Right lung (tissue), 10 donors: Measurements from ENCODE around the gene ASNS. TPM values are rescaled to one million over a fixed set of nuclear protein-coding genes. Genes with fewer than 3 reads are reported as not detected.
"Not testable (repeated sequence)": the region's sequence is repeated elsewhere in the genome, so short reads cannot be mapped to it uniquely, and the experiment has no call there.

Source experiments
- DNase-seq, 2 donors: peaks; one replicate each; pipeline ENCODE4 v3.0.0-alpha.2; 2013
- long read RNA-seq, 8 donors: transcript quantifications; one replicate each; lab custom pipeline, GENCODE V29; 2026
- polyA plus RNA-seq, 5 donors: library from polyadenylated mRNA; unstranded; fragments of 120-200 nt; gene quantifications; one replicate each; pipeline versions ENCODE4 v1.2.1 to v1.2.3, GENCODE V29; 2013; ENCODE audit warnings: inconsistent platforms in 1 of 5, low replicate concordance in 1 of 5; ENCODE audit not compliant: insufficient read length in 5 of 5, insufficient read depth in 1 of 5

Gene ASNS, protein sequence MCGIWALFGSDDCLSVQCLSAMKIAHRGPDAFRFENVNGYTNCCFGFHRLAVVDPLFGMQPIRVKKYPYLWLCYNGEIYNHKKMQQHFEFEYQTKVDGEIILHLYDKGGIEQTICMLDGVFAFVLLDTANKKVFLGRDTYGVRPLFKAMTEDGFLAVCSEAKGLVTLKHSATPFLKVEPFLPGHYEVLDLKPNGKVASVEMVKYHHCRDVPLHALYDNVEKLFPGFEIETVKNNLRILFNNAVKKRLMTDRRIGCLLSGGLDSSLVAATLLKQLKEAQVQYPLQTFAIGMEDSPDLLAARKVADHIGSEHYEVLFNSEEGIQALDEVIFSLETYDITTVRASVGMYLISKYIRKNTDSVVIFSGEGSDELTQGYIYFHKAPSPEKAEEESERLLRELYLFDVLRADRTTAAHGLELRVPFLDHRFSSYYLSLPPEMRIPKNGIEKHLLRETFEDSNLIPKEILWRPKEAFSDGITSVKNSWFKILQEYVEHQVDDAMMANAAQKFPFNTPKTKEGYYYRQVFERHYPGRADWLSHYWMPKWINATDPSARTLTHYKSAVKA
- polyA plus RNA-seq: 10 to 100 TPM; 32.0 to 44.5 (median 38.9) TPM
- long read RNA-seq, donor 1, partial matches to known transcripts: 0 of 3 reads
- long read RNA-seq, donor 1, other reads (novel, unspliced or antisense): 0 of 3 reads
- long read RNA-seq, donor 2: 0 reads
- long read RNA-seq, donor 3, partial matches to known transcripts: 0 of 2 reads
- long read RNA-seq, donor 3, other reads (novel, unspliced or antisense): 0 of 2 reads
- long read RNA-seq, donor 4, partial matches to known transcripts: 0 of 3 reads
- long read RNA-seq, donor 4, other reads (novel, unspliced or antisense): 0 of 3 reads
- long read RNA-seq, donor 5, transcript ASNS-202 (13 exons, 1,994 nt): major isoform, 6 of 7 reads
- long read RNA-seq, donor 5, partial matches to known transcripts: 0 of 7 reads
- long read RNA-seq, donor 5, other reads (novel, unspliced or antisense): 0 of 7 reads
- long read RNA-seq, donor 6, transcript ASNS-202 (13 exons, 1,994 nt): major isoform, 7 of 9 reads
- long read RNA-seq, donor 6, partial matches to known transcripts: 0 of 9 reads
- long read RNA-seq, donor 6, other reads (novel, unspliced or antisense): 0 of 9 reads
- long read RNA-seq, donor 7, partial matches to known transcripts: 0 of 1 reads
- long read RNA-seq, donor 7, other reads (novel, unspliced or antisense): 0 of 1 reads
- long read RNA-seq, donor 8, partial matches to known transcripts: 0 of 1 reads
- long read RNA-seq, donor 8, other reads (novel, unspliced or antisense): 0 of 1 reads

DNA sequence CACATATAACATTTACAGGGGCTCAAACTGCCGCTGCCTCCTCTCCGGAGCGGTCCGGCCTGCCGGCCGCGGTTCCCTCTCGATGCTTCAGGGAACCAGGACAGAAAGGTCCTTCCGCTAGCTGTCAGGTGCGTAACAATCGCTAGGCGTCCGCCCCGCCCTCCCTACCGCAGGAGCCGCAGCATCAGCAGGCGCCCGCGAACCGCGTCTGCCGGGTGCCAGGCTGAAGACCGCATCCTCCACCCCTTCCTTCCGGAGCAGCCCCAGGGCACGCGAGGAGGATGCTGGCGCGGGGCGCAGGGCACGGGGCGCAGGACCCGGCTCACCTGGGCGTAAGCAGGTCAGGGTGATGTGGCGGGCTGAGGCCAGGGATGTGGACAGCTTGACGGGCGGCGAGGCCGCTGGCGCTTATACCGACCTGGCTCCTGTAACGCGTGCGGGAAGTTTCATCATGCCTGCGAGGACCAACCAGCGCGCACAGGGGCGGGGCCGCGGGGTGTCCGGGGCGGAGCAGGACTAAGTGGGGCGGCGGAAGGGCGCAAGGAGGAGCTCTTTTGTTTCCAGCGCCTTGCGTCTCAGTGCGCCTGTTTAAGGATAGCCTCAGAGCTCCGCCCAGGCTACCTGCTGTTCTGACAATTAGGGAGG is at the start of gene ASNS:
ASNS (minus strand) TSS at position 384 of the 645 bp plus-strand sequence. CDS start 3,252 bp downstream, outside the sequence.
- peak; percentile 87 to 90 for DNase-seq

DNA sequence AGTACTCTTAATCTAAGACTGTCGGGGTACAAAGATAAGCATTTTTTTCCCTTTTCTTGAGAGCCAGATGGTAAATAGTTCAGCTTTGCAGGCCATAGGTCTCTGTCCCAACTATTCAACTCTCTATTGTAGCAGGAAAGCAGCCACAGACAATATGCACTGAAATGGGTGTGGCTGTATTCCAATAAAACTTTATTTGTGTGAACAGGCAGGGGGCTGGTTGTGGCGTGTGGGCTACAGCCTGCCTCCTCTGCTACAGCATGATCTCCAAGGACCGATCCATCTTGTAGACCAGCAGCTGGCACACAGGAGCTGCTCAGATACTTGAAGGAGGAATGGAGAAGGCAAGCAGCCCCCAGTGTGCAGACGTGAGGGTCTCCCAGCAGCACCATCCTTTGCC is 49.0 kb upstream of the ASNS start:
- DNase-seq: not testable (repeated sequence)

DNA sequence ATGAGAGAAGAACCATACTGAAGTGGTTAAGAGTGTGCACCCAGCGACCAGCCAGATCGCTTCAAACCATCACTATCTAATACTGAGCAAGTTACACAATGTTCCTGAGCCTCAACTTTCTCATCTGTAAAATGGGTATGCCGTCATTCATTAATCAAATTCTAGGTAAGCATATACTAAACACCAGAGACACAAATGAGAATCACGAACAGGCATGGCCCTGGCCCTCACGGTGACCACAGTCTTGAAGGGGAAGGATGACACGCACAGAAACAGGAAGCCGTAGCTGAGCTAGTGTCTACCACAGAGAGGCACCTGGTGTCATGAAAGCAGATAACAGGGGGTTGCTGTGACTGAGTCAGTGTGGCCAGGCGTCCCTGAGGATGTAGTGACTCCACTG is 43.1 kb upstream of the ASNS start:
- not testable (repeated sequence) for DNase-seq

DNA sequence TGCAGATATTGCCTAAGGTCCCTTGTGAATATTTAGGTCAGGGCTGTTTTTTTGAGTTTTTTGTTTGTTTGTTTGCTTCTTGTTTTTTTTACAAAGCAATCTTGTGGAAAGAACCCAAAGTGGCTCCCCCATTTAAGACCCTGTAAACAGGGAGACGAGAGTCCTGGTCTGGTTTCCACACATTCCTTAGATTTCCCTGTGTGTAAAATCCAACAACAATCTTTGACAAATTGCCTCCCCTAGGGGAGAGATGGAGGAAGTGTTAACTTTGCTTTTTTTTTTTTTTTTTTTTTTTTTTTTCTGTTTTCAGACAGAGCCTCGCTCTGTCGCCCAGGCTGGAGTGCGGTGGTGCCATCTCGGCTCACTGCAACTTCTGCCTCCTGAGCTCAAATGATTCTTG is 40.1 kb upstream of the ASNS start:
- DNase-seq: not testable (repeated sequence)

DNA sequence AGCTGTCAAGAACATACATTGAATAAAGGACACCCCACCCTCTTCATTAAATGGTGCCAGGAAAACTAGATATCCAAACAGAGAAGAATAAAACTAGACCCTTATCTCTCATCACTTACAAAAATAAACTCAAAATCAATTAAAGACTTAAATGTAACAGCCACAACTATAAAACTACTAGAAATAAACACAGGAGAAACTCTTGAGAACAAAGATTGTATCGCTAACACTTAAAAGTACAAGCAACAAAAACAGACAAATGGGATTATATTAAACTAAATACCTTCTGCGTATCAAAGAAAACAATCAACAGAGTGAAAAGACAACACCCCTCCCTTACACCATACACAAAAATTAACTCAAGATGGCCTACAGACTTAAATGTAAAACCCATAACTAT is 24.7 kb upstream of the ASNS start:
- DNase-seq: not testable (repeated sequence)

DNA sequence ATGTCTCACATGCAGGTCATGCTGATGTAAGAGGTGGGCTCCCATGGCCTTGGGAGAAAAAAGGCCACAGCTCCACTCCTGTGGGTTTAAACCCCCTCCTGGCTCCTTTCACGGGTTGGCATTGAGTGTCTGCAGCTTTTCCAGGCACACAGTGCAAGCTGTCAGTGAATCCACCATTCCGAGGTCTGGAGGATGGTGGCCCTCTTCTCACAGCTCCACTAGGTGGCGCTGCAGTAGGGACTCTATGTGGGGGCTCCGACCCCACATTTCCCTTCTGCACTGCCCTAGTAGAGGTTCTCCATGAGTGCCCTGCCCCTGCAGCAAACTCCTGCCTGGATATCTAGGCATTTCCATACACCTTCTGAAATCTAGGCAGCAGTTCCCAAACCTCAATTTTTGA is 19.5 kb upstream of the ASNS start:
- DNase-seq: not testable (repeated sequence)

DNA sequence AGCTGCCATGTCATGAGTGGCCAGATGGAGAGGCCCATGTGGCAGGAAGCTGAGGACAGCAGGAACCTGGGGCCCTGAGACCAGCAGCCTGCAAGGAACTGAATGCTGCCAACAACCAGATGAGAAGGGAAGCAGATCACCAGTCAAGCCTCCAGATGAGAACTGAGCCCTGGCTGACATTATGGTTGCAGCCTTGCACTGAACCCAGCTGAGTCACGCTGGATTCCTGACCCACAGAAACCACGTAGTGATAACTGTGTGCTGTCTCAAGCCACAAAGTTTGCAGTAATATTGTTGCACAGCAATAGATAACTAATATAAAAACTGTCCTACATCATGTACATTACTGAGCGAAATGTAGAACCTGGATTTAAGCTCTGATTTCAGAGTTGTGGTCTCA is 7.3 kb upstream of the ASNS start:
- not testable (repeated sequence) for DNase-seq

DNA sequence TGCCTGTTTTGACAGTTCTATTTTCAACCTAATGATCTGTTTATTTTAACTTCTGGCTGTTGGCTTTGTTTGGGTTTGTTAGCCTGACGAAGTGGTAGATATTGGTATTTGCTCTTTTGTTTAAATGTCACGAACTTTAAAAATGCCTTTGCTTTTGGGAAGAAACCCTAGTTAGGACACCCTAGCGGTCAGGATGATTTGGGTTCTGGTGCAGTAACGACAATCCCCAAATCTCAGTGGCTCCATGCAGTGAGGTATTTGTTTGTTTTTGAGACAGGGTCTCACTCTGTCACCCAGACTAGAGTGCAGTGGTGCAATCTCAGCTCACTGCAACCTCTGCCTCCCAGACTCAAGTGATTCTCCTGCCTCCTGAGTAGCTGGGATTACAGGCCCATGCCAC is 2.7 kb upstream of the ASNS start:
- not testable (repeated sequence) for DNase-seq

DNA sequence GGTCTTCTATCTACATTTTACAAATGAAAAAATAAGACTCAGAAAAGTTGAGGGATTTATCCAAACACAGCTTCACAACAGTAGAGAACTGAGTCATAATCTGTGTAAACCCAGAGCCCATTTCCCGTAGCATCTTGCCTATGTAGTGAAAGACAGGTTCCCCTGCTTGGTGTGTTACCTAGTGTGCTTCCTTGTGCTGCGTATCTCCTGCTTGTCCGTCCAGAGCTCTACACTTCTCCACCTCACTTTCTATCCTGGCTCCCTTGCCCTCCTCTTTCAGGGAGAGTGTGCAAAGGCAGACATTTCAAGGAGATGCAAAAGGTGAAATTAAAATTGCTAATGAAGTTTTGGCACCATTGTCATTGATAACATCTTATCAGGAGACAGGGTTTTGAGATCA is 1.4 kb upstream of the ASNS start:
- no peak for DNase-seq

DNA sequence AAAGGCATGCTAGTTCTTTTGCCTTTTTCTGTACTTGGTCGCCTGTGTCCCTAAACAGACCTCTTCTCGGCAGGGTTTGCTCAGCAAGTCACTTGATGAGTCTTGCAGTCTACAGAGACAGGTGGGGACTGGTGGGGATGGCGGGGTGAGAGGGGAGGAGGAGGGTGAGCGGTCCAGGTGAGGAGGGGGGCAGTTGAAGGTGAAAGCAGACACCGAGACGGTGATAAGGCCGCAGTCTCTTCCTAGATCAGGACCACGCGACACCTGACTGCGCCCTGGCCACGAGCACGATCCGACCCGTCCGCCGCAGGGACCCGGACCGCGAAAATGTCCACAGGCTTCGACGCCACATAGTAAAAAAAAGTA is 566 bp downstream of the ASNS start:
- no peak for DNase-seq

DNA sequence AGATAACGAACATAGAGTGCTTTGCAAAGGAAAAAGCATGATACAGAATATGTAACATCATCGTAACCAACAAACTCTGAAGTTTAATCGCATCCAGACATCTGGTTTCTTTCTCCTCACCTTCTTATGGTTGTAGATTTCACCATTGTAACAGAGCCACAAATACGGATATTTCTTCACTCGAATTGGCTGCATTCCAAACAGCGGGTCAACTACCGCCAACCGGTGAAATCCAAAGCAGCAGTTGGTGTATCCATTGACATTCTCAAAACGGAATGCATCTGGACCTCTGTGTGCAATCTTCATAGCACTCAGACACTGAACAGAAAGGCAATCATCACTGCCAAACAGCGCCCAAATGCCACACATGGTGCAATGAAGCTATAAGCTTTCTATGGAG is 3.4 kb downstream of the ASNS start:
- DNase-seq: peak; percentile 33 to 42

DNA sequence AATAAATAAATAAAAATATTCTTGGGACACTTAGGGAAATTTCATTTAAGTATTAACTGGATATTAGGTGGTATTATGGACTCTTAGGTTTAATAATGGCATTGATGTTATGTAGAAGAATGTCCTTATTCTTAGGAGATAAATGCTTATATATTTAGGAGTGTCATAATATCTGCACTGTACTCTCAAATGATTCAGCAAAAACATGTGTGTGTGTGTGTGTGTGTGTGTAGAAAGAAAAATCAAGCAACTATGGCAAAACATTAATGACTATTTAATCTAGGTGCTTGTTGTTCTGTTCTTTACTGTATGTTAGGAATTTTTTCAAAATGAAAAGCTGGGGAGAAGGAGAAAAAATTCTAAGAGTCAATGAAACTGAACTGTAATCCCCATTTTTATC is 3.9 kb downstream of the ASNS start:
- no peak for DNase-seq

DNA sequence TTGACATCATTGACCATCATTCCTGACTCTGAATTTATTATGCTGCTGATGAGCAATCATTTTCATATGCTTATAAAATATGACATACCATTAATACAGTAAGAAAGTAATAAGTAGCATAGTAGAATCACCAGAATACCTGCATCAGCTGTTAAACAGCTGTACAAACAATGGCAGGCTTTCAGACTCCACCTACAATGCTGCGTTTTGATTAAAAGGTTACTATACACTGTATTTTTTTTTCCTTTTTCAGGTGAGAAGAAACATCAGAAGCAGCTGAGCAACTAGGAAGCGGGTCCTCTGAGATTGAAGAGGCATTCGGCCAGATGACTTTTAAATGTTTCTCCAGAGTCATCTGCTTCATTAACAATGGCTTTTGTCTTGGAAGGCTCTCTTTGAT is 7.1 kb downstream of the ASNS start:
- no peak for DNase-seq

DNA sequence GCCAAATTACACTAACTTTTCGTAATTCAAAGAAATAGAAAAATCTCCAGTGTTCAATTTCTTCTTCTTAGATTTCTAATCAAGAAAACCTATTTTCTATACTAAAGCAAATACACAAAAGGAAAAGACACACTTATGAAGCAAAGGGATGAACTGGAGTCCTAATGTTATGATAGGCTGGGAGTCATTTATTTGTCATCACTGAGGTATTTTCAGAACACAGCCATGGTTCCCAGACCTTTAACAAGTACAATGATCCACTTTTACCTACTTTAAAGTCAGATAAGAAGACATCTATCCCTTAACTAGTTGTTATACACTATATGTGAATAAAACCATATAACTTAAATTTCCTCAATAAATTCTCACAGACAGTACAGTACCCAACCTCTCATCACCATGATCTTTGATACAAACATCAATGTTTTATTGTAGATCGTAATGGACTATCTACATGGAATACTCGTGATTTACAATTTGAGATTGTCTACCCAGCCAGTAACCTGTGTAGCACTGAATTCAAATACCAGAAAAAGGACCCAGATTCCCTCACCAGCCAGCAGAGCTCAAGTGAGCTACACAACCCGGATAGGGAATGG is 12.5 kb downstream of the ASNS start:
- DNase-seq: no peak

DNA sequence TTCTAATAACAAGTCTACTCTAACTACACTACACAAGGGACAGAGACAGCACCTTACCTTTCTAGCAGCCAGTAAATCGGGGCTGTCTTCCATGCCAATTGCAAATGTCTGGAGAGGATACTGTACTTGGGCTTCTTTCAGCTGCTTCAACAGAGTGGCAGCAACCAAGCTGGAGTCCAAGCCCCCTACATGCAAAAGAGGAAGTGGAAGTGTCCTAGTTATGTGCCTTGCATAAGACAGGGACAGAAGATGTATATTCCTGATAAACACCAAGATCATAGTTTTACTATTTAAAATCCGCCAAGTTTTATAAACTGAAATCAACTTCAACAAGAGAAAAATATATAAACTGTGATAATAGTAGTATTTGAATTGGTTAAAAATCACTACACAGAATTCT is 14.0 kb downstream of the ASNS start:
- DNase-seq: no peak

DNA sequence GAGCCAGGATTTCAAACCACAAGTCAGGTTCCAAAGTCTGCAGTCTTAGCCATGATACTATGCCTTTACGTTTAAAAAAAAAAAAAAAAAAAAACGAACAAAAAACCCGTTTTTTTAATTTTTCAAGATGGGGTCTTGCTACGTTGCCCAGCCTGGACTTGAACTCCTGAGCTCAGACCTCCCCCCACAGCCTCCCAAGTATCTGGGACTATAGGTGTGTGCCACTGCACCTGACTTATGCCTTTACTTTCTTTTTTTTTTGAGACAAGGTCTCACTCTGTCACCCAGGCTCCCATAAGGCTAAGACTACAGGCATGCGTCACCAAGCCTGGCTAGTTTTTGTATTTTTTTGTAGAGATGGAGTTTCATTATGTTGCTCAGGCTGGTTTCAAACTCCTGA is 14.7 kb downstream of the ASNS start:
- DNase-seq: no peak

DNA sequence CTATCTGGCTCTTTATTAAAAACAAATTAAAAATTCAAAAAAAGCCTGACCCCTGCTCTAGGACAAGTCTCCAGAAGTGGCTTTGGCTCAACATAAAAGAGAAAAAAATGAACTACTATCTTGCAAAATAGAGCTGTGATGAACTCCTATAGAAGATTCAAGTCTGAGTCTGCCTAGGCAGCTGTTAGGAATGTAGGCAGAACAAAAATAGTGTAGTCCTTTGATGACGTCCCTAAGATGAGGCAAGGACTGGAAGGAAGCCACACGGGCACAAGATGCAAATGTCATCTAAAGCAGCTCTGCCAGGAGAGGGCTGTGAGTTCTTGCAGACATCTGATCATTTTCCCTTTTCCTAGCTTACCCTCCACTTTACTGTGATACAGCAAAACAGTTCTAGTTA is 20.5 kb downstream of the ASNS start:
- peak; percentile 78 to 82 for DNase-seq

DNA sequence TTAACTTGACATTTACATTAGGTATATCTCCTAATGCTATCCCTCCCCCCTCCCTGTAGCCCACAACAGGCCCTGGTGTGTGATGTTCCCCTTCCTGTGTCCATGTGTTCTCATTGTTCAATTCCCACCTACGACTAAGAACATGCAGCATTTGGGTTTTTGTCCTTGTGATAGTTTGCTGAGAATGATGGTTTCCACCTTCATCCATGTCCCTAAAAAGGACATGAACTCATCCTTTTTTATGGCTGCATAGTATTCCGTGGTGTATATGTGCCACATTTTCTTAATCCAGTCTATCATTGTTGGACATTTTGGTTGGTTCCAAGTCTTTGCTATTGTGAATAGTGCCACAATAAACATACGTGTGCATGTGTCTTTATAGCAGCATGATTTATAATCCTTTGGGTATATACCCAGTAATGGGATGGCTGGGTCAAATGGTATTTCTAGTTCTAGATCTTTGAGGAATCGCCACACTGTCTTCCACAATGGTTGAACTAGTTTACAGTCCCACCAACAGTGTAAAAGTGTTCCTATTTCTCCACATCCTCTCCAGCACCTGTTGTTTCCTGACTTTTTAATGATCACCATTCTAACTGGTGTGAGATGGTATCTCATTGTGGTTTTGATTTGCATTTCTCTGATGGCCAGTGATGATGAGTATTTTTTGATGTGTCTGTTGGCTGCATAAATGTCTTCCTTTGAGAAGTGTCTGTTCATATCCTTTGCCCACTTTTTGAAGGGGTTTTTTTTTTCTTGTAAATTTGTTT is 21.8 kb downstream of the ASNS start:
- not testable (repeated sequence) for DNase-seq

DNA sequence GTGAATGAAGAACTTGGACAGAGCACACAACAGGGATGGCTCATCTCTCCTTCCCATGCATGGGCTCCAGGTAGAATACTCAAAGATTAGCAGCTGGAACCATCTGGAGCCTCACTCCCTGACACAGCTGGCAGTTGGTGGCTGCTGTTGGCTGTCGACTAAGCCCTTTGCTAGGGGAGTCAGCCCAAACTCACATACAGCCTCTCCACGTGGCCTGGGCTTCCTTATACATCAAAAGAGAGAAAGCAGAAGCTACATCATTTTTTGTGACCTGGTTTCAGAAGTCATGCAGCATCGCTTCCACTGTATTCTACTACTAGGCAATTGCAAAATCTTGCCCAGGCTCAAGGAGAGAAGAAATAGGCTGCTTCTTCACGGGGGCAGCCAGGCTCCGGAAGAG is 24.4 kb downstream of the ASNS start:
- DNase-seq: no peak

DNA sequence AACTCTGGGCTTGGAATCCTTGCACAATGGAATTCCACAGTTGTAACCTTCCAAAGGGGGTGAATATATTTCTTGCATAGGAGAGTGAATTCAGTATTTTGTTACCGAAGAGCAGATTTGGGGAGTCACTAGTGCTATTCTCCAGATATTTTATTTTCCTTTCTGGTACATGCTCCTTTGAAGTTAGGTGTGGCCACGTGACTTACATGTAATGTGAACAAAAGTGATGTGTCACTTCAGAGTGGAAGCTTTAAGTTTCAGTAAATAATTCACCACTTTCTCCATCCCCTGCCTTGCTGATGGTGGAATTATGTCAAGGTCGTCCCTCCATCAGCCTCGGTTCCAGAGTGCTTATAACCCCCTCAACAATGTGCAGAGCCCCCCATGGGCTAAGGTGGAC is 25.3 kb downstream of the ASNS start:
- no peak for DNase-seq
